ENCODE results near the gene GALNT2.

The GALNT2 gene

DNA sequence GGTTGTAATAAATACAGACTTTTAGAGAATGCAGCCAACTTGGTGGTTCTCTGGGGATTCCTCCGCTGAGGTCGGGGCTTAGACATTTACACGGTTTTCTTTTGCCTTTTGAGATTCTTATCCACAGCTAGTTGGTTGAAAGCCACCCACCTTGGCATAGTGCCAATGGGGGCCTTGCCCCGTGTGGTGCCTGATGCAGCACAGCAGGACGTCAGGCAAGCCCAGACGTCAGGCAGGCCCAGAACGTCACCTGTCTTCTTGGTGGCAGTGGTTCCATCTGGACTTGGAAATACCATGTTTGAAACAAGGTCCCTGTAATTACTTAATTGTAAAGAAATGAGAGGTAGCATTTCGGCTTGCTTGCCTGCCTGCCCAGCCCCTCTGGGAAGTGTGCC lies 78.5 kb downstream of the GALNT2 start:
- TF ChIP-seq CTCF (IDR thresholded peaks at IDR 0.05; ENCODE audit: low read depth, low read length): no peak
- H3K4me3 ChIP-seq (replicated peaks in 1 of 2; ENCODE audit: low read depth in 2 of 2, low read length in 2 of 2): no peak overlapping the region
- no peak for DNase-seq (ENCODE audit: low read depth in 2 of 2)

GRCh38 chr1:230145953-230146476 lies 79.0 kb downstream of the GALNT2 start:
- no peak for TF ChIP-seq CTCF (IDR thresholded peaks at IDR 0.05; ENCODE audit: low read depth, low read length)
- no peak for DNase-seq (ENCODE audit: low read depth in 2 of 2)
- no peak overlapping the region for H3K4me3 ChIP-seq (replicated peaks in 1 of 2; ENCODE audit: low read depth in 2 of 2, low read length in 2 of 2)

GRCh38 chr1:230146709-230147108 lies 79.7 kb downstream of the GALNT2 start:
- no peak for DNase-seq (ENCODE audit: low read depth in 2 of 2)
- H3K4me3 ChIP-seq (replicated peaks in 1 of 2; ENCODE audit: low read depth in 2 of 2, low read length in 2 of 2): no peak overlapping the region
- no peak for TF ChIP-seq CTCF (IDR thresholded peaks at IDR 0.05; ENCODE audit: low read depth, low read length)

DNA sequence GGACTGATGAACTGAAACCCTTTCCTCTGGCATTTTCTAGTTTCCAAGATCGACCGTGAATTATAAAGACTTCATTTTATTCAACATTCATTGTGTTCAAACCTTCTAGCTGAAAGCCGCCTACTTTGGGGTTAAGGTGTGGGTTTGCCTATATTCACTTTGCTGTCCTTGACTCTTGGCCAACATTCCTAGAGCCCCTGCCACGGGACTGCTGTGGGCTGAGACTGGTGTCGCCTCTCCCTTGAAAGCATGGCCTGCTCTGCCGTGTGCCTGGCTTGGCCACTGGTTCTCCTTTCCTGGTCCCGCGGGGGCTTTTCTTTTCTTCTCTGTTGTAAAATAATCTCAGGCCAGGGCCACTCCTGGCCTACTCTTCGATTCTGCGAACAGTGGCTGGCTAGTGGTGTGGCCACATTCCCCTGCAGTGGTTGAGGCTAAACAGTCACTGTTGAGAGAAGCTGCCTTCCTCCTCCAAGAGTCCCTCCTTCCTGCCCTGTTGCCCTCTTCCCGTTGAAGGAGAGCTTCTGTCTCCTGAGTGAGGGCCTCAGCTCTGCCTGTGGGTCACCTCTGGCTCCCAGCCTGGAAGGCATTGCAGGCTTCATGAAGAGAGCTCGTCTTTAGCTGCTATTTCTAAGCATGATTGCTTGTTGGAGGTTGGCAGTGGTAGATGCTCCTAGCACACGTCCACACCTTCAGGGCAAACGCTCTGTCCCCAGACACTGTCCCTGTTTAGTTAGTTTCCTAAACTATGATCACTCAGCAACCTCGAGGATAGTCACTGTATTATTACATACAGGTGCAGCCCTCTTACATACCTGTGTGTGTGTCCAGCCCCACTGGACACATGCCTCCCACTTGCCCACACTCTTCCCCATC lies 80.5 kb downstream of the GALNT2 start:
- no peak for TF ChIP-seq CTCF (IDR thresholded peaks at IDR 0.05; ENCODE audit: low read depth, low read length)
- no peak overlapping the region for H3K4me3 ChIP-seq (replicated peaks in 1 of 2; ENCODE audit: low read depth in 2 of 2, low read length in 2 of 2)
- peak in 1 of 2 donors; percentile 34 for DNase-seq (ENCODE audit: low read depth in 2 of 2)

- TF ChIP-seq CTCF (IDR thresholded peaks at IDR 0.05; ENCODE audit: low read depth, low read length): no peak
- no peak overlapping the region for H3K4me3 ChIP-seq (replicated peaks in 1 of 2; ENCODE audit: low read depth in 2 of 2, low read length in 2 of 2)
Measured at GRCh38 chr1:230148126-230148652, 81.2 kb downstream of the GALNT2 start.

GRCh38 chr1:230148768-230149469 lies 81.9 kb downstream of the GALNT2 start:
- no peak for DNase-seq (ENCODE audit: low read depth in 2 of 2)

More at GRCh38 chr1:230148126-230148652, 81.2 kb downstream of the GALNT2 start:
- DNase-seq (ENCODE audit: low read depth in 2 of 2): no peak

More at GRCh38 chr1:230148768-230149469, 81.9 kb downstream of the GALNT2 start:
- TF ChIP-seq CTCF (IDR thresholded peaks at IDR 0.05; ENCODE audit: low read depth, low read length): no peak
- no peak overlapping the region for H3K4me3 ChIP-seq (replicated peaks in 1 of 2; ENCODE audit: low read depth in 2 of 2, low read length in 2 of 2)
